GM19395 (cell line): Measurements from ENCODE around the gene TBC1D14.

Source experiments
- ATAC-seq: cut with Tn5 transposase; IDR thresholded peaks from one replicate; pipeline ENCODE4 v1.9.1; 2021; ENCODE audit warnings: mild to moderate bottlenecking, moderate library complexity; ENCODE audit not compliant: unreplicated experiment

Gene TBC1D14

GRCh38 chr4:7017446-7018048 is 107.9 kb downstream of the TBC1D14 start:
- ATAC-seq = no peak

GRCh38 chr4:7018281-7018680 is 108.7 kb downstream of the TBC1D14 start:
- no peak for ATAC-seq

GRCh38 chr4:7019367-7019766 is 109.7 kb downstream of the TBC1D14 start:
- ATAC-seq = no peak

GRCh38 chr4:7020290-7020689 is 110.7 kb downstream of the TBC1D14 start:
- no peak for ATAC-seq

GRCh38 chr4:7020856-7021255 is 111.2 kb downstream of the TBC1D14 start:
- no peak for ATAC-seq

- no peak for ATAC-seq
Measured at GRCh38 chr4:7021355-7021754, 111.7 kb downstream of the TBC1D14 start.

- ATAC-seq = no peak
Measured at GRCh38 chr4:7021930-7022664, 112.5 kb downstream of the TBC1D14 start.

- no peak for ATAC-seq
Measured at GRCh38 chr4:7023486-7023885, 113.9 kb downstream of the TBC1D14 start.

GRCh38 chr4:7023901-7024300 is 114.3 kb downstream of the TBC1D14 start:
- no peak for ATAC-seq

GRCh38 chr4:7024336-7024890 is 114.8 kb downstream of the TBC1D14 start:
- ATAC-seq = no peak

GRCh38 chr4:7025040-7025602 is 115.5 kb downstream of the TBC1D14 start:
- no peak for ATAC-seq

- ATAC-seq = no peak
Measured at GRCh38 chr4:7026107-7026506, 116.5 kb downstream of the TBC1D14 start.

- ATAC-seq = no peak
Measured at GRCh38 chr4:7027284-7027683, 117.7 kb downstream of the TBC1D14 start.

- ATAC-seq = no peak
Measured at GRCh38 chr4:7027913-7028312, 118.3 kb downstream of the TBC1D14 start.

- ATAC-seq = no peak
Measured at GRCh38 chr4:7029212-7029611, 119.6 kb downstream of the TBC1D14 start.

GRCh38 chr4:7029921-7030320 is 120.3 kb downstream of the TBC1D14 start:
- no peak for ATAC-seq

- ATAC-seq = no peak
Measured at GRCh38 chr4:7030856-7031255, 121.2 kb downstream of the TBC1D14 start.

GRCh38 chr4:7031558-7032449 is 122.2 kb downstream of the TBC1D14 start:
- ATAC-seq = no peak

- ATAC-seq = no peak
Measured at GRCh38 chr4:7032596-7032995, 123.0 kb downstream of the TBC1D14 start.

- no peak for ATAC-seq
Measured at GRCh38 chr4:7034262-7035081, 124.8 kb downstream of the TBC1D14 start.
